Naive B cell (primary cell): ENCODE measurements around the gene ADPRHL1. TPM values are rescaled to one million over a fixed set of nuclear protein-coding genes. Genes with fewer than 3 reads are reported as not detected.

ENCODE experiments used
- ATAC-seq, 2 donors: fragments of 150-1000 bp; cut with Tn5 transposase; 2 replicates each; pipeline ENCODE4 v1.10.0; 2021; ENCODE audit warnings: low read depth in 2 of 2, mild to moderate bottlenecking in 2 of 2, moderate library complexity in 2 of 2
- DNase-seq: peaks from one replicate; pipeline ENCODE4 v3.0.0; 2022
- H3K27ac Mint-ChIP-seq, 6 donors: one replicate each; pipeline ENCODE4 v1.8.0; 2020 to 2022; ENCODE audit warnings: mild to moderate bottlenecking in 6 of 6, mixed read lengths in 6 of 6, moderate library complexity in 5 of 6, inconsistent platforms in 2 of 6
- H3K27me3 Mint-ChIP-seq, 3 donors: one replicate each; pipeline ENCODE4 v1.8.0; 2021 to 2022; ENCODE audit warnings: mixed read lengths in 3 of 3, mild to moderate bottlenecking in 1 of 3
- H3K36me3 Mint-ChIP-seq, 2 donors: one replicate each; pipeline ENCODE4 v1.8.0; 2020 to 2022; ENCODE audit warnings: mixed read lengths in 2 of 2, inconsistent platforms in 1 of 2, mild to moderate bottlenecking in 1 of 2
- H3K4me1 Mint-ChIP-seq, 3 donors: one replicate each; pipeline ENCODE4 v1.8.0; 2020 to 2022; ENCODE audit warnings: mixed read lengths in 3 of 3, inconsistent platforms in 1 of 3, mild to moderate bottlenecking in 1 of 3, moderate library complexity in 1 of 3
- H3K4me3 Mint-ChIP-seq, 8 donors: one replicate each; pipeline ENCODE4 v1.8.0; 2020 to 2022; ENCODE audit warnings: mild to moderate bottlenecking in 8 of 8, mixed read lengths in 8 of 8, moderate library complexity in 8 of 8, inconsistent platforms in 2 of 8
- H3K9me3 Mint-ChIP-seq, 7 donors: one replicate each; pipeline ENCODE4 v1.8.0; 2020 to 2022; ENCODE audit warnings: mixed read lengths in 7 of 7, mild to moderate bottlenecking in 5 of 7, inconsistent platforms in 2 of 7, moderate library complexity in 1 of 7
- polyA plus RNA-seq, 6 donors: library from polyadenylated mRNA; unstranded; fragments of 300-500 nt; fragmentation: Illumina TruSeq; gene quantifications; one replicate each; pipeline ENCODE4 v1.2.3, GENCODE V29; 2021; ENCODE audit warnings: low read depth in 6 of 6

The ADPRHL1 gene
- polyA plus RNA-seq, 6 donors from 2014 or later: 0.54 to 0.75 TPM; not detected in 4

DNA sequence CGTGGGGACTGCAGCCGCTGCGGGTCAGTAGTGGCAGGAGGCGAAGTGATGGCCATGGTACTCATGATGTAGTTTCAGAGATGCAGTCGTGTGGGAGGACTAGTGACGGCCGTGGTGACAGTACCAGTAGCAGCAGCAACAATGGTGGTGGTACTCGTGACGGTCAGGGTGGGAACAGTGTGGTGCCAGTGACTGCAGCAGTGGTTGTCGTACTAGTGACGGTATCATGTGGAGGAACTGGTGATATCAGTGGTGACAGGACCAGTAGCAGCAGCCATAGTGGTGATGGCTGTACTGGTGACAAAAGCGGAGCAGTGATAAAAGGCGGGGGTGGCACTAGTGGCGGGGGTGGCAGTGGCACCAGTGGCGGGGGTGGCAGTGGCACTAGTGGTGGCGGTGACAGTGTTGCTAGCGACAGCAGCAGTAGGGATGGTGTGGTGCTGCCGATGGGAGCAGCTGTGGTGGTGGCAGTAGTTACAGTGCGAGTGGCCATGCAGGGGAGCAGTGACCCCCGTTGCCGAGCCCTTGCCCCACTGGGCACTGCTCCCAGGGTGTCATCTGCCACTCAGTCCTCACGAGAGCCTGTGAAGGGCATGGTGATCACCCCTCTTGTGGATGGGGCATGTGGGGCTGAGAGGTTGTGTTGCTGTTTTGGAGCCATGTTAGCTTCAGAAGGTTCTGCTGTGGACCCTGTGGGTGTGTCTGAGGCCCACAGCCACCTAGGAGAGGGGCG, 22.7 kb downstream of the ADPRHL1 start:
- Mint-ChIP-seq H3K4me3 (no peak overlapping the region), H3K27me3 (no peaks in the 10 kb centered on the region), H3K27ac (no peak overlapping the region), H3K4me1 (peaks cover 0 to 3% (median 0%) of the 10 kb centered on the region in 3 donors), H3K9me3 (no peaks in the 10 kb centered on the region), H3K36me3 (no peaks in the 10 kb centered on the region)
- DNase-seq (no peak), ATAC-seq (no peak)

DNA sequence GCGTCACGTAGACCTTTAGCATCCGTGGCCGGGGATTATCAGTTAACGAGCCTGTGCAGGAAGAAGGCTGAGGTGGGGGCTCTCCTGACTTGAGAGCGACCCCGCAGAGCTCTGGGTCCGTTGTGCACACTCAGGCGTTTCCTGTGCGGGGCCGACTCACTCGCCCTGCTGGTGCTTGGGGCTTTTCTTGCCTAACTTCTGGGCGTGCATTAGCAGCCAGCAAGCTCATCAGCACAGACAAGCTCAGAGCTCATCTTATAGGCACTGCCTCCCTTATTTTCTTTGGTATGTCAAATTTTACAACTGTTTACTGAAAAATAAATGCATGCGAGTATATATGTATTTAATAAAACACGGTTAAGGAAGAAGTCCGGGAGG, 23.7 kb downstream of the ADPRHL1 start:
- no peaks in the 10 kb centered on the region for H3K27me3 Mint-ChIP-seq
- H3K36me3 Mint-ChIP-seq: no peaks in the 10 kb centered on the region
- no peak for DNase-seq
- H3K4me3 Mint-ChIP-seq: no peak overlapping the region
- ATAC-seq: no peak
- no peaks in the 10 kb centered on the region for H3K9me3 Mint-ChIP-seq
- no peak overlapping the region for H3K27ac Mint-ChIP-seq
- peaks cover 0 to 3% (median 0%) of the 10 kb centered on the region in 3 donors for H3K4me1 Mint-ChIP-seq

DNA sequence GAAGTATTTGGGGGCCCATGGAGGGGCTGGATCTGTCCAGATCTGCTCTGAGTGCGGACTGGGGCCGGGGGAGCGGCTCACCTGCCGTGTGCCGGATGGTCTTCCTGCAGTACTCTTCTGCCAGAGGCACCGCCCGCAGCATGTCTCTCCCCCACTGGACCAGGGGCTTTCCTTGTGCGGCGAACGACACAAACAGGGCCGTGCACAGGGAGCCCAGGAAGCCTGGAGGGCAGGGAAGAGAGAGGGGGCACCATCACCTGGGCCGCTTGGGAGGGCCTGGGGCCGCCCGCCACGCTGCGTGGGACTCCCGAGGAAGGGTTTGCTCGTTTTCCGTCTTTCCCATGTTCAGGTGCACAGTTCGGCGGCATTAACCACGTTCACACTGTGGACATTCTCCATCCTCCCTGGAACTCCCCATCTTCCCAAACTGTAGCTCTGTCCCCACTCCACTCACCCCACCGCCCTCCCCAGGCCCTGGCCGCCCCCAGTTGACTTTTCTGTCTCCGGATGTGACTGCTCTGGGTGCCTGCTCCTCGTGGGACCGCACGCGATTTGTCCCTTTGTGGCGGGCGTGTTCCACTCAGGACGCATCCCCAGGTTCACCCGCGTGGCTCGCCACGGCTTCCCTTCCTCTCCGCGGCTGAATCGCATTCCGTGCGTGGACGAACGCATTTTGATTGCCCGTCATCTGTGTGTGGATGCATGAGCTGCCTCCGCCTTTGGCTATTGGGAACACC, 24.2 kb downstream of the ADPRHL1 start:
- DNase-seq: no peak

DNA sequence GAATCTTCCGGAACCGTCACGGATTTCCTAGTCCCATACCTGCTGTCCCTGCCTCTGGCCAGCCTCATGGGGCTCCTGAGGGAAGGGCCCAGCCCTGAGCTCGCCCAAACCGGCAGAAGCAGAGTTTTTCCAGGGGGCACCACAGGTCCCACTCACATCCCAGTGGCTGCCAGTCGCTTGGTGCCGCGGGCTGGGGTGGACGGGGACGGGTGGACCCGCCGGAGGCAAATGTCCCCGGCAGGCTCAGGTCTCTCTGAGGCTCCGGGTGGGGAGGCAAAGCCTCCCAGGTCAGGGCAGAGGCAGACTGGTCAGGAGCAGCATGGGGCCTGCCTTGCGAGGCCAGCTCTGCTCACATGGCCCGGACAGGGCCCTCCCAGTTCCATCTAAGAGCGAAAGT, 24.8 kb downstream of the ADPRHL1 start:
- H3K9me3 Mint-ChIP-seq: no peaks in the 10 kb centered on the region
- no peak for ATAC-seq

More for the DNA sequence above, 24.2 kb downstream of the ADPRHL1 start:
- no peaks in the 10 kb centered on the region for H3K9me3 Mint-ChIP-seq
- H3K36me3 Mint-ChIP-seq: no peaks in the 10 kb centered on the region
- ATAC-seq: no peak
- H3K27me3 Mint-ChIP-seq: no peaks in the 10 kb centered on the region
- H3K27ac Mint-ChIP-seq: no peak overlapping the region
- H3K4me1 Mint-ChIP-seq: peaks cover 0 to 3% (median 0%) of the 10 kb centered on the region in 3 donors
- no peak overlapping the region for H3K4me3 Mint-ChIP-seq

DNA sequence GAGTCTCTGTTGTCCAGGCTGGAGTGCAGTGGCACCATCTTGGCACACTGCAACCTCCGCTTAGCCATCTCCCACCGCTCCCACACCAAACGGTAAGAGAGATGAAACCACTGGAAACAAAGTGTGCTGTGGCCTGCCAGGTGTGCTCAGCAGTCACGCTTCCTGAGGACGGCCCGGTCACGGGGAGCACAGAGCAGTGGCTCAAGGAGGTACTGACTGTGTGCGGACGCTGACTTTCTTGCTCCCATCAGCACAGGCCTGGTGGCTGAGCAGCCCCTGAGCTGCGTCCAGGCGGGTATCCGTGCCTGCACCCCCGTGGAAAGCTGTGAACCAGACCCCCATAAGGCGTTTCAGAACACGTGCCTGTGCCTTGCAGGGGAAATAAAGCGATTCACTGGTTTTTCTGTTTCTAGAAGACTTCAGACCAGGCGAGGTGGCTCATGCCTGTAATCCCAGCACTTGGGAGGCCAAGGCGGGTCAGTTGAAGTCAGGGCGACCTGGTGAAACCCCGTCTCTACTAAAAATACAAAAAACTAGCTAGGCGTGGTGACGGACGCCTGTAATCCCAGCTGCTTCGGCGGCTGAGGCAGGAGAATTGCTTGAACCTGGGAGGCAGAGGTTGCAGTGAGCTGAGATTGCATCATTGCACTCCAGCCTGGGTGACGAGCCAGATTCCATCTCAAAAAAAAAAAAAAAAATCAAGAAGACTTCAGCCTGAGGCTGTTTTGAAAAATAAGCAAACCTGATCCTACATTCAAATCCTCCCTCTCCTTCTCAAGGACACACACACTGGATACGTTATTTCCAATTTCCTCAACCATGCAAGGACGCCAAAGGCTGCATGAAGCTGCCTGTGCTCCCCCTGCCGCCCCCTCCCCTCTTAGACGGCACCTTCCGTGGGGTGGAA, 25.5 kb downstream of the ADPRHL1 start:
- no peak for ATAC-seq
- peaks cover 0 to 3% (median 0%) of the 10 kb centered on the region in 3 donors for H3K4me1 Mint-ChIP-seq
- no peak overlapping the region for H3K4me3 Mint-ChIP-seq
- no peak for DNase-seq
- no peaks in the 10 kb centered on the region for H3K36me3 Mint-ChIP-seq
- H3K27ac Mint-ChIP-seq: no peak overlapping the region
- H3K9me3 Mint-ChIP-seq: no peaks in the 10 kb centered on the region
- no peaks in the 10 kb centered on the region for H3K27me3 Mint-ChIP-seq

More for the DNA sequence above, 24.8 kb downstream of the ADPRHL1 start:
- no peaks in the 10 kb centered on the region for H3K36me3 Mint-ChIP-seq
- no peak for DNase-seq
- no peak overlapping the region for H3K27ac Mint-ChIP-seq
- no peak overlapping the region for H3K4me3 Mint-ChIP-seq
- peaks cover 0 to 3% (median 0%) of the 10 kb centered on the region in 3 donors for H3K4me1 Mint-ChIP-seq
- no peaks in the 10 kb centered on the region for H3K27me3 Mint-ChIP-seq

DNA sequence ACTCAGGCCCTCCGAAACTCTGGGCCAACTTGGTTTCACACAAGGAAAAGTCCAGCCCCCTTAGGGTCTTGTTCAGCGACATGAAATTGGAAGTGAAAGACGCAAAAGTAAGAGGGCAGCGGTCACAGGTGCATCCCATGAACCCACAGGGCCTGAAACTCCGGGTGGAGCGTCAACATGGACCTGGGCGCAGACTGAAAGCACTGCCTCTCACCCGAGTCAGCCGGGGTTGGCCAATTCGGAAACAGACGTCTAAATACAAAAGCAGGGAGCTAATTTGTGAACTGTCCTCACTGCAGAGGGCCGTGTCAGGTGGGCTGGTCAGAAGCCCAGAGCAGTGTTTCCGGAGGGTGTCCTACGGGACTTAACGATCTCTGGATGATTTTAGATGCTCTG, 26.7 kb downstream of the ADPRHL1 start:
- DNase-seq (no peak), ATAC-seq (no peak)
- Mint-ChIP-seq H3K27me3 (no peaks in the 10 kb centered on the region), H3K27ac (no peak overlapping the region), H3K9me3 (no peaks in the 10 kb centered on the region), H3K36me3 (no peaks in the 10 kb centered on the region), H3K4me1 (peaks cover 0 to 3% (median 0%) of the 10 kb centered on the region in 3 donors), H3K4me3 (no peak overlapping the region)

DNA sequence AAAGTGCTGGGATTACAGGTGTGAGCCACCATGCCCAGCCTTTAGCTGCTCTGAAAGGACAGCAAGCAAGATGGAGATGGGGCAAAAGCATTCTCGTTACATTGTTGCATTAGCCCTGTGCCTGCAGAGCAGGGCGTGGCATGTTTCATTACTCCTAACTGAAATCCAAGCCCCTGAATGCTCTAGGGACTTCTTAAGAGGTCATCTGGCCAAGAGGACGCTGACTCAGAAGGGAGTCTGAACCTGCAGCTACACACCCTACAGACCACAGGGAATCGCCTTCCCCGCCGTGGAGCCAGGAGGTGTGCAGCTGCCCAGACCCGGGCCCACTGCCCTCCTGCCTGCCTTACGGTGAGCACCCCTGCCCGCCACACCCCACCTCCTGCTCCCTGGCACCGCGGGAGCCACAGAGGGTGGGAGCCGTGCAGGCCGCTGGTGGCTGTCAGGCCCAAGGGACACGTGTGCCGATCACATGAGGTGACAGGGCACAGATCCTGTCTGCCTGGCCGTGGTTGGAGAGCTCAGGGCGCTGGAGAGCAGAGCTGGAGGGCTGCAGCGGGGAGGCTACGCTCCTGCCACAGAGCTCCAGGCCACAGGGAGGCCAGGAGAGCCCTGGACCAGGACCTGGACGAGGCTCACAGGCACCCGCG, 27.2 kb downstream of the ADPRHL1 start:
- no peak overlapping the region for H3K27ac Mint-ChIP-seq
- no peak for ATAC-seq
- peaks cover 0 to 3% (median 0%) of the 10 kb centered on the region in 3 donors for H3K4me1 Mint-ChIP-seq
- no peak for DNase-seq
- H3K4me3 Mint-ChIP-seq: no peak overlapping the region
- no peaks in the 10 kb centered on the region for H3K36me3 Mint-ChIP-seq
- H3K9me3 Mint-ChIP-seq: no peaks in the 10 kb centered on the region
- no peaks in the 10 kb centered on the region for H3K27me3 Mint-ChIP-seq

DNA sequence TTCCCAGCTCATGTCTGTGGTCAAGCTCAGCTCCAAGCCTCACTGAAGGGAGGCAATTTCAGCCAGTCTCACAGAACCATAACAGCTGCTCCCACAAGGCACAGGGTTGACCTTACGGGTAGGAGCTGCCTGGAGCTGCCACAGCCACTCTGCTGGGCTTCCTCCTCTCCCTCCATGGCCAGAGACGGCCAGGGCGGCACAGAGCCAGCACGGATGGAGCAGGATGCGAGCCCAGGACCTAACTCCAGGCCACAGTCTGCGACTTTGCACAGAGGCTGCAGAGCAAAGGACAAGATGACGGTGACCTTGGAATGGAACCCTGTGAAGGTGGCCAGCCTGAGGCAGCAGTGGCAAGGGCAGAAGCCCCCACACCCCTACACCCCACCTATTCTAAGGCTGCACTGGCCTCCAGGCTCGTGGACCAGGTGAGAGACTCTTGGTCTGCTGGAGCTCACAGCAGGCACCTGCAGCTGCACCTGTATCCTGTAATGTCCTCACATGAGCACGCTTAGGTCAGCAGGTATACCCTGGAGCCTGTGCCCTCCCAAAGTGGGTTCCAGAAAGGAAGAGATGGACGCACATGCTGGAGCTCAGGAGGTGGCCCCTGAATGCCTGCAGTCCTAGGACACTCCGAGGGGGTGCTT, 29.6 kb downstream of the ADPRHL1 start:
- ATAC-seq: no peak
- Mint-ChIP-seq H3K27me3 (peaks cover 0 to 9% (median 6%) of the 10 kb centered on the region in 3 donors), H3K27ac (no peak overlapping the region), H3K4me3 (no peak overlapping the region), H3K4me1 (no peaks in the 10 kb centered on the region), H3K9me3 (no peaks in the 10 kb centered on the region), H3K36me3 (no peaks in the 10 kb centered on the region)
- DNase-seq: no peak

DNA sequence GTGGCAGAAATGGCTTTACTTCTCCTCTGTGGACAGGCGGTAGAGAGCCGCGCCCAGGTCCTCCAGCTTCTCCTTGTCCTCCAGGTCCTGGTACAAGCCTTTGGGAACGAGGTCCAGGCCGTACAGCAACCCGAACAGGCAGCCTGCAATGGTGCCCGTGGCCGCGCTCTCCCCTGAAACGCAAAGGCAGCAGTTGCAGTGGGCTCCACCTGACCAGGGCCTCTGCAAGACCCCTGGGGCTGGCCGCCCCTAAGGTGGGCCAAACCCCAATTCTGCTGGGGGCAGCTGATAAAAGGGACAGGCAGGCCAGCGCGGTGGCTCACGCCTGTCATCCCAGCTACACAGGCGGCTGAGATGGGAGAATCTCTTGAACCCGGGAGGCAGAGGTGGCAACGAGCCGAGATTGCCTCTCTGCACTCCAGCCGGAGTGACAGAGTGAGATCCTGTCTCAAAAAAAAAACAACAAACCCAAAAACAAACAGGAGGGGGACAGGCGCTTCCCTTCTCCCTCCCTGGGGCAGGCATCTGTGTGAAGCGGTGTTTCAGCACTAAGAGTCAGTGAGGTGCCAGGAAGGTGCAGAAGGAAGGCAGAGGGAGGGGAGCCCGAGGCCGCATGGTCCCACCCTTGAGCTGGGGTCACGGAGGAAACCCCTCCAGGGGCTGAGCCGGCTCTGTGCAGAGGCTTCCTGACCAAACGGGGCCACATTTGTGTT, 30.3 kb downstream of the ADPRHL1 start:
- ATAC-seq (no peak), DNase-seq (no peak)
- H3K27ac Mint-ChIP-seq: no peak overlapping the region
- no peaks in the 10 kb centered on the region for H3K9me3 Mint-ChIP-seq
- H3K36me3 Mint-ChIP-seq: no peaks in the 10 kb centered on the region
- peaks cover 0 to 9% (median 6%) of the 10 kb centered on the region in 3 donors for H3K27me3 Mint-ChIP-seq
- H3K4me1 Mint-ChIP-seq: peaks cover 0 to 3% (median 0%) of the 10 kb centered on the region in 3 donors
- no peak overlapping the region for H3K4me3 Mint-ChIP-seq

DNA sequence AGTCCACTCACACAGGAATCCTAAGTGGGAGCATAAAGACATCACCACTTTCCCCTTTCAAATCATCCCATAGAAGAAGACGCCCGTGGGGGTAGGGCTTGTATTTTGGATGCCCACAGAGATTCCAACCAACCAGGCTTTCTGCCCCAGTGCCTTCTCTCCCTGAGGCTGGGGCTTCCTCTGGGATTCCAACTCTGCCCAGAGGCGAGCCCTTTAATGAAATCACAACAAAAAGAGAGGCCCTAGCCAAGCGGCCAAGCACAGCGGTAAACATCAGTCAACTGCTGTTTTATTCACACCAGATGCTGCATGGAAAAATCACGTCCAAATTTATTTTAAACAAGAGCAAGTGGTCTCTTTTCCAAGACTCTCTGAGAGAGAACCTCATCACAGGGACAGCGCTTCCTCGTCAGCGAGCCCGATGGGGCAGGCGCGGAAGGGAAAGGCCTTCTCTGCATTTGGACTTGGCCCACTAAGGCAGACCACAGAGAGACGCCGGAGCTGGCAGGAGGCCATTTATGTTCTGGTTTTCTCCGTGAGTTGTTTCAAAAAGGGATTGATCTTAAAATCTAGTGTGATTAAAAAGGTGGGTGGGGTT, 31.5 kb downstream of the ADPRHL1 start:
- Mint-ChIP-seq H3K9me3 (no peaks in the 10 kb centered on the region), H3K36me3 (no peaks in the 10 kb centered on the region), H3K27ac (peak overlapping the region in 1 of 6 donors; percentile 59), H3K27me3 (peaks cover 0 to 12% (median 6%) of the 10 kb centered on the region in 3 donors), H3K4me1 (peaks cover 2 to 6% (median 3%) of the 10 kb centered on the region in 3 donors), H3K4me3 (no peak overlapping the region)
- ATAC-seq: no peak
- no peak for DNase-seq

DNA sequence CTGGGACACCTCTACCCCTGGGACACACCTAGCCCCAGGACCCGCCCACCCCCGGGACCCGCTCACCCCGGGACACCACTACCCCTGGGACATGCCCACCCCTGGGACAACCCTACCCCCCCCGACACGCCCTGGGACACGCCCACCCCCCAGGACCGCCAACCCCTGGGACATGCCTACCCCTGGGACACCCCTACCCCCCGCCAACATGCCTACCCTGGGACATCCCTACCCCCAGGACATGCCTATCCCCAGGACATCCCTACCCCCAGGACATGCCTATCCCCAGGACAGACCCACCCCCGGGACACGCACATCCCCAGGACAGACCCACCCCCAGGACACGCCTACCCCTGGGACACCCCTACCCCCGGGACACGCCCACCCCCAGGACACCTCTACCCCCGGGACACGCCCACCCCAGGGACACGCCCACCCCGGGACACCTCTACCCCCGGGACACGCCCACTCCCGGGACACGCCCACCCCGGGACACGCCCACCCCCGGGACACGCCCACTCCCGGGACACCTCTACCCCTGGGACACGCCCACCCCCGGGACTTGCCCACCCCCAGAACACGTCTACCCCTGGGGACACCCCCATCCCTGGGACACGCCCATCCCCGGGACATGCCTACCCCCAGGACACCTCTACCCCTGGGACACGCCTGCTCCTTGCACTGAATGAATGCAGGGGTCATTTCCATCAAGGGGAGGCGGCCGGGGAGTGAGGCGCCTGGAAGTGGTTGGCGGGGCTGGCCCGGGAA, 32.3 kb downstream of the ADPRHL1 start:
- DNase-seq (no peak), ATAC-seq (no peak)
- Mint-ChIP-seq H3K36me3 (no peaks in the 10 kb centered on the region), H3K27ac (no peak overlapping the region), H3K27me3 (peaks cover 0 to 16% (median 10%) of the 10 kb centered on the region in 3 donors), H3K4me1 (peaks cover 3 to 6% (median 5%) of the 10 kb centered on the region in 3 donors), H3K4me3 (no peak overlapping the region), H3K9me3 (no peaks in the 10 kb centered on the region)
